Measurements from ENCODE around the gene CEP164. TPM values are rescaled to one million over a fixed set of nuclear protein-coding genes. Genes with fewer than 3 reads are reported as not detected.

The CEP164 gene
- total RNA-seq, 3 donors from 2014 or later = 13.8 to 26.2 (median 17.3) TPM

DNA sequence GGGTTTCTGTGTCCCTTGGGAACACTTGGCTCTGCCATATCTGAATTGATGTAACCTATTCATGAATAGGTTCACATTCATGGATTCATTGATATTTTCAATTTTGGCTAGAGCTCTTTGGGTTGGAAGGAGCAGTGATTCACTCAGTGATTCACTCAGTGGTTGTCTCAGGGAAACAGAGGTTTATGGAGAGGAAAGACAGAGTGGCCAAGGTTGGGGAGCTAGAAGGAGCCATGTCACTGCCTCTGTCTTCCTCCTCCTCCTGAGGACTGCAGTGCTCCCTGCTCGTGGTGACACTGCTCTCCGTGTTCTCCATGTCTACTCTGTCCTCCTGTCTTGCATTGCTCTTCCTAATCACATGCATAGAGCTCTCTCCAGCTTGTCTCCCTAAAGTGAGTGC, 17.4 kb downstream of the CEP164 start:
- intact Hi-C loops (cut with DNase I, micrococcal nuclease) = no loop called here
- Histone ChIP-seq H3K36me3 (ENCODE audit: low read depth) (no peaks in the 10 kb centered on the region), H3K9me3 (no peaks in the 10 kb centered on the region), H3K4me3 (no peak overlapping the region), H3K4me1 (ENCODE audit: low read depth) (no peaks in the 10 kb centered on the region)
- no peak for TF ChIP-seq CTCF (IDR thresholded peaks at IDR 0.05)
- DNase-seq = no peak
- no peak for ATAC-seq

DNA sequence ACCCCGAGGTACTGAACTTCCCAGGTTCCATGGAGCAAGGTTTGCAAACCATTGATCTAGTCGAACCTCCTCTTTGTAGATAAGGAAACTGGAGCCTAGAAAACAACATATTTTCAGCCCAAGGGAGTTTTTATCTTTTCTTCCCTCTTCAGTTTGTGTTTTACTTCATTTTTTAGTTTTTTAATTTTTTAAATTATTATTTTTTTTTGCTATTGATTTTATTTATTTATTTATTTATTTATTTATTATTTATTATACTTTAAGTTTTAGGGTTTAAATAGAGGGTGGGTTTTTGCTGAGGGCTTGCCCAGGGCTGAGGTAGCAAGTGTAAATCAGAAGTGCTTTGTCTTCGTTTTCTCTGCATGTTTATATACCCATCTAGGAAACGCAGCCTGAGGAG, 26.9 kb downstream of the CEP164 start:
- ATAC-seq = no peak
- intact Hi-C loops (cut with DNase I, micrococcal nuclease) = no loop called here
- Histone ChIP-seq H3K36me3 (ENCODE audit: low read depth) (no peaks in the 10 kb centered on the region), H3K4me3 (no peak overlapping the region), H3K9me3 (no peaks in the 10 kb centered on the region), H3K4me1 (ENCODE audit: low read depth) (no peaks in the 10 kb centered on the region)
- DNase-seq = no peak
- no peak for TF ChIP-seq CTCF (IDR thresholded peaks at IDR 0.05)

DNA sequence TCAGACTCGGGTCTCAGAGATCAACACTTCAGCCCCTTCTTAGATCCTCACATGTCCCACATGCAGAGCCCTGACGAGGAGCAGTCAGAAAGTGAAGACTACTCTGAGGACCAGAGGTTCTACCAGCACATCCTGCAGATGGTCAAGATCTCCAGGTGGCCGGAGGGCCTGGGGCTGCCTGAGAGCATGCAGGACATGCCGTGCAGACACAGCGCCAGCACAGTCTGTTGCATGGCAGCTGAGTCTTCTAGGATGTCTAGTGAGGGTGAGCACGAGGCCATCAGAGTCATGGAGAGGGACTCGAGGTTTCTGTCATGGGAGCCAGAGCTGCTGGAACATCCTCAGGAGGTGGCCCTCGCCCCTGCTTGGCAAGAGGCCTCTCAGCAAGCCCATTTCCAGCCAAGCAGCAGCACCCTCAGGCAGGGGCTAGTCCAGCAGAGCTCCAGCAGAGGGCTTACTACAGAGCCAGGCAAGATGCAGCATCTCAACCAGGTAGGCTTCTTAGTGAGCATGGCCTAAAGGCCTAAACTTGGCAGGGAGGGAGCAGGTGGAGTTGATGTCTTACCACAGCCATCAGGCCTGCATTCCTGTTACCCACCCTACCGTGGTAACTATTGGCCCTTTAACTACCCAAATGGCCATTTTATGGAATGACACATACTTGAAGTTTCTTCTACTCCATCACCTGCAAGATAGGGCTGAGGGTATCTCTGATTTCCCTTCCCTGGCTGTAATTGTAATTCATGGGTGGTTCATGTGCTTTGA, 28.7 kb downstream of the CEP164 start:
- Histone ChIP-seq H3K36me3 (ENCODE audit: low read depth) (no peaks in the 10 kb centered on the region), H3K9me3 (no peaks in the 10 kb centered on the region), H3K4me3 (no peak overlapping the region), H3K4me1 (ENCODE audit: low read depth) (no peaks in the 10 kb centered on the region)
- TF ChIP-seq CTCF (IDR thresholded peaks at IDR 0.05) = no peak
- intact Hi-C loops (cut with DNase I, micrococcal nuclease) = no loop called here
- ATAC-seq (peak; percentile 11), DNase-seq (no peak)

DNA sequence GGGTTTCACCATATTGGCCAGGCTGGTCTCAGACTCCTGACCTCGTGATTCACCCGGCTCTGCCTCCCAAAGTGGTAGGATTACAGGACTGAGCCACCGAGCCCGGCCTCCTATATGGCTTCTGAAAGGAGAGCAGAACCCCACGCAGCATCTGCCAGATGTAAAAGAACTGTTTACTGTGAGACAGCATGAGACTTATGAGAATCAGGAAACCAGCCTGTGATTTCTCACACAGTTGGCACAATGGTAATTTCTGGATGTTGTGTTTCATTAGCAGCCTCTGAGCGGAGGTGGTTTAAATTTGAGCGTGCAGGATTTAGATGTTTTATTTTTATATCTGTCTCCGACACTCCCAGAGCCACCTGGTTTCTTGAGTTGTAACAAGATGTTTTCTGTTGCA, 33.8 kb downstream of the CEP164 start:
- ATAC-seq (no peak), DNase-seq (no peak)
- intact Hi-C loops (cut with DNase I, micrococcal nuclease) = no loop called here

DNA sequence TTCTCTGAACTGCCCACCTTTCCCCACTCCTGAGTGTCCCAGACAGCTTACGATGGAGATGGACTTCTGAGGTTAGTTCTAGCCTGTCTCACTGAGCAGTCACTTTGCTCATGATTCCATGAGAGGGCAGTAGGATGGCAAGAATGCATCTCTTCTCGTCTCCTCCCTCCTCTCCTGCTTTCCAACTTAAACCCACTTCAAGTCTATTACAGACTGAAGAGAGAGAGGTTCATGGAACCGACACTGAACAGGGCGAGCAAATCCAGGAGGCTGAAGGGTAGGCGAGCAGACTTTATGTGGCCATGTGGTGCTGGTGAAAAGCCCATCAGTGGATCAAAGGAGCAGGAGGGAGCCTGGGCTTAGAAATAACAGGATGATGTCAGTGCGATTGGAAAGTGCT, 38.6 kb downstream of the CEP164 start:
- no peaks in the 10 kb centered on the region for H3K4me1 ChIP-seq (ENCODE audit: low read depth)
- ATAC-seq (no peak), DNase-seq (no peak)
- intact Hi-C loops (cut with DNase I, micrococcal nuclease) = no loop called here
- TF ChIP-seq CTCF (IDR thresholded peaks at IDR 0.05) = no peak
- no peak overlapping the region for H3K4me3 ChIP-seq
- H3K36me3 ChIP-seq (ENCODE audit: low read depth) = no peaks in the 10 kb centered on the region
- H3K9me3 ChIP-seq = no peaks in the 10 kb centered on the region

More for the DNA sequence above, 33.8 kb downstream of the CEP164 start:
- Histone ChIP-seq H3K4me3 (no peak overlapping the region), H3K4me1 (ENCODE audit: low read depth) (no peaks in the 10 kb centered on the region), H3K9me3 (no peaks in the 10 kb centered on the region), H3K36me3 (ENCODE audit: low read depth) (no peaks in the 10 kb centered on the region)
- TF ChIP-seq CTCF (IDR thresholded peaks at IDR 0.05) = no peak

All from mucosa of descending colon (tissue), 3 donors.